SK-N-SH (cell line): ENCODE data around the gene KIF1A. TPM values are rescaled to one million over a fixed set of nuclear protein-coding genes. Genes with fewer than 3 reads are reported as not detected.
"Not testable (repeated sequence)": the region's sequence is repeated elsewhere in the genome, so short reads cannot be mapped to it uniquely, and the experiment has no call there.

Experiments used
- CTCF ChIA-PET: fragments of 300-600, 350-600 bp; formaldehyde crosslinking; extraction: SDS; loops from one replicate; lab custom pipeline; 2021; lab: Yijun Ruan, JAX
- POLR2A ChIA-PET: fragments of 350-600 bp; sonication (Branson Sonifier 250); formaldehyde crosslinking; extraction: SDS; loops from one replicate; lab custom pipeline; 2020; ENCODE audit warnings: antibody characterized with exemption, inconsistent platforms; lab: Yijun Ruan, JAX
- DNase-seq: peaks from one replicate; pipeline ENCODE4 v3.0.0; 2012
- H2AFZ ChIP-seq: fragments of 200-600 bp; sonication (generic); 2 replicates; pipeline ENCODE4 v1.8.1; 2016; ENCODE audit warnings: antibody characterized with exemption, mild to moderate bottlenecking, low read depth
- H3F3A ChIP-seq: fragments of 200-600 bp; sonication (generic); replicated peaks from 2 replicates; pipeline ENCODE3; 2016; ENCODE audit warnings: antibody characterized with exemption, mild to moderate bottlenecking; ENCODE audit not compliant: insufficient read depth
- H3K27ac ChIP-seq, 2 experiments: fragments of 200-500 bp in 1 of 2; fragments of 200-600 bp in 1 of 2; sonication (Bioruptor generic) in 1 of 2; sonication (generic), shearing (Covaris generic) in 1 of 2; 2 replicates each; pipeline versions ENCODE4 v1.5.1 to v1.6.1; 2014 to 2016; ENCODE audit warnings: low read depth in 2 of 2, inconsistent platforms in 1 of 2, low read length in 1 of 2, mild to moderate bottlenecking in 1 of 2, mixed read lengths in 1 of 2
- H3K27me3 ChIP-seq: fragments of 200-600 bp; sonication (generic), shearing (Covaris generic); 2 replicates; pipeline ENCODE4 v1.6.1; 2016; ENCODE audit warnings: mixed run types; ENCODE audit not compliant: insufficient read depth
- H3K36me3 ChIP-seq, 2 experiments: fragments of 200-500 bp in 1 of 2; fragments of 200-600 bp in 1 of 2; sonication (Bioruptor generic) in 1 of 2; sonication (generic) in 1 of 2; replicated peaks in 1 of 2; 2 replicates each; pipeline versions ENCODE3 to v1.5.1; 2014 to 2016; ENCODE audit warnings: low read length in 1 of 2, mild to moderate bottlenecking in 1 of 2; ENCODE audit not compliant: insufficient read depth in 2 of 2, control insufficient read depth in 1 of 2
- H3K4me1 ChIP-seq, 2 experiments: fragments of 200-500 bp in 1 of 2; fragments of 200-600 bp in 1 of 2; sonication (Bioruptor generic) in 1 of 2; sonication (generic), shearing (Covaris generic) in 1 of 2; 2 replicates each; pipeline versions ENCODE4 v1.5.1 to v1.6.1; 2014 to 2016; ENCODE audit warnings: low read depth in 1 of 2, low read length in 1 of 2, mixed run types in 1 of 2; ENCODE audit not compliant: insufficient read depth in 2 of 2, control insufficient read depth in 1 of 2
- H3K4me2 ChIP-seq: fragments of 200-600 bp; sonication (generic), shearing (Covaris generic); 2 replicates; pipeline ENCODE4 v1.6.1; 2017; ENCODE audit warnings: mixed run types
- H3K4me3 ChIP-seq, 2 experiments: fragments of 200-500 bp in 1 of 2; fragments of 200-600 bp in 1 of 2; sonication (Bioruptor generic) in 1 of 2; sonication (generic), shearing (Covaris generic) in 1 of 2; 2 replicates each; pipeline versions ENCODE4 v1.5.1 to v1.8.1; 2014 to 2016; ENCODE audit warnings: low read depth in 2 of 2, inconsistent platforms in 1 of 2, low read length in 1 of 2, mild to moderate bottlenecking in 1 of 2, mixed read lengths in 1 of 2, moderate library complexity in 1 of 2
- H3K79me2 ChIP-seq: fragments of 200-600 bp; sonication (generic); 2 replicates; pipeline ENCODE4 v1.8.1; 2017; ENCODE audit warnings: mild to moderate bottlenecking; ENCODE audit not compliant: insufficient read depth
- H3K9ac ChIP-seq: fragments of 200-600 bp; sonication (generic); 2 replicates; pipeline ENCODE4 v1.6.1; 2017; ENCODE audit warnings: mixed run types
- H3K9me2 ChIP-seq: fragments of 200-600 bp; sonication (generic); 2 replicates; pipeline ENCODE4 v1.6.1; 2017; ENCODE audit warnings: mixed run types
- H3K9me3 ChIP-seq: fragments of 200-600 bp; sonication (generic); 2 replicates; pipeline ENCODE4 v1.6.1; 2017; ENCODE audit warnings: mixed run types, mild to moderate bottlenecking, moderate library complexity
- H4K20me1 ChIP-seq: fragments of 200-600 bp; sonication (generic); 2 replicates; pipeline ENCODE4 v1.6.1; 2017; ENCODE audit warnings: mild to moderate bottlenecking, mixed run types; ENCODE audit not compliant: insufficient read depth
- CHD2 ChIP-seq: fragments of 150-350 bp; IDR thresholded peaks from 2 replicates; pipeline ENCODE4 v1.6.1; 2018; ENCODE audit warnings: low read length; ENCODE audit not compliant: partially characterized antibody
- ELF1 ChIP-seq: IDR thresholded peaks from 2 replicates; pipeline ENCODE4 v1.4.0; 2012
- EZH2phosphoT487 ChIP-seq: fragments of 200-600 bp; sonication (generic); IDR thresholded peaks from 2 replicates; pipeline ENCODE4 v1.6.1; 2017; ENCODE audit warnings: low read depth, mixed run types, mild to moderate bottlenecking, antibody characterized with exemption, moderate library complexity, borderline replicate concordance
- FOXM1 ChIP-seq: IDR thresholded peaks from 2 replicates; pipeline ENCODE4 v1.4.0; 2012; ENCODE audit warnings: low read depth, mild to moderate bottlenecking
- GATA2 ChIP-seq: sonication (generic); formaldehyde crosslinking; IDR thresholded peaks from 2 replicates; pipeline ENCODE4 v1.5.0; 2020; ENCODE audit warnings: mild to moderate bottlenecking, missing genetic modification reagents
- JUND ChIP-seq: IDR thresholded peaks from 2 replicates; pipeline ENCODE4 v1.4.0; 2012
- MXI1 ChIP-seq: IDR thresholded peaks from 2 replicates; pipeline ENCODE4 v1.6.1; 2012; ENCODE audit warnings: mild to moderate bottlenecking, low read depth, low read length, improper control_type of control experiment
- NRF1 ChIP-seq: IDR thresholded peaks from 2 replicates; pipeline ENCODE4 v1.6.1; 2012; ENCODE audit warnings: low read depth, mild to moderate bottlenecking, low read length
- RCOR1 ChIP-seq: fragments of 150-350 bp; IDR thresholded peaks from 2 replicates; pipeline ENCODE4 v1.6.1; 2017; ENCODE audit warnings: antibody characterized with exemption, low read length
- RFX5 ChIP-seq: IDR thresholded peaks from 2 replicates; pipeline ENCODE4 v1.6.1; 2012; ENCODE audit warnings: mild to moderate bottlenecking, improper control_type of control experiment, low read length
- SIN3A ChIP-seq: IDR thresholded peaks from 2 replicates; pipeline ENCODE4 v1.6.1; 2012; ENCODE audit warnings: low read depth, mild to moderate bottlenecking, low read length, moderate library complexity, borderline replicate concordance
- TCF12 ChIP-seq: IDR thresholded peaks from 2 replicates; pipeline ENCODE4 v1.4.0; 2012
- ZBTB33 ChIP-seq: IDR thresholded peaks from 2 replicates; pipeline ENCODE4 v1.4.0; 2012; ENCODE audit warnings: low read depth, borderline replicate concordance
- WGBS: methylation state at CpG from one replicate; pipeline ENCODE4 v1.1.6; 2017; ENCODE audit warnings: low lambda C conversion rate; 5-methylcytosine and 5-hydroxymethylcytosine counted together
- polyA plus RNA-seq, 3 experiments: library from polyadenylated mRNA; depleted of rRNA; stranded (reverse); fragments of >200 nt; gene quantifications; 2 replicates each; pipeline ENCODE4 v1.2.3, GENCODE V29; 2012
- TF ChIP-seq, protein P1 (sequence below): fragments of 150-350 bp; IDR thresholded peaks from 2 replicates; pipeline ENCODE4 v1.6.1; 2016; ENCODE audit warnings: mild to moderate bottlenecking, low read depth, low read length
- TF ChIP-seq, protein P2 (sequence below): IDR thresholded peaks from 2 replicates; pipeline ENCODE4; 2012

The KIF1A gene
- polyA plus RNA-seq, 1 of the 3 experiments (the other 2 are of a cell fraction) = 0.21 TPM

DNA sequence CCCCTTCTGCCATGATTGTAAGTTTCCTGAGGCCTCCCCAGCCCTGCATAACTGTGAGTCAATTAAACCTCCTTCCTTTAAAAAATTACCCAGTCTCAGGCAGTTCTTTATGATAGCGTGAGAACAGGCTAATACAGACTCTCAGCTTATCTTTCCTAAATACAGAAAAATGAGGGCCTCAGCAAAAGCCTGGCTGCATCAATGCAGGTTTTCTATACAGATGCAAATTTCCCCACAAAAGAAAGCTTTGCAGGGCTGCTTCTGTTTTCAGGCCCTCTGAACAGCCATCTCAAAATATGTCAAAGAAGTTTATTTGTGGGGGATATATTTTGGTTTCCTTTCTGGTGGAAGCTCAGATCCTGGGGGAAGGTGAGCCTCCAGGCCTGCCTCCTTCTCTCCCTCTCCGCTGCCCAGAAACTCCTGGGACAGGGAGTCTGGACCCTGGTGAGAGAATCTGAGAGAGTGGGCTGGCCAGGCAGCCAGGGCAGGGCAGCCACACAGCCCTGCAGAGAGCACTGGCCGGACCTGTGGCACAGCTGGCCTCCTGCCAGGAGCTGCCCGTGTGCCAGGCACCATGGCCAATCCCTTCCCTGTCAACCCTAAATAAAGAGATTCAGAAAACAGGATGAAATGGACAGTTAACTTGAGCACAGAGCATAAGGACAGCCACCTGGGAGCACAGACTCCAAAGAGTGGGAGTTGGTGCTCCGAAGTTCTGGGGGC, 27.0 kb upstream of the KIF1A start:
- H3K4me1 ChIP-seq = no peaks in the 10 kb centered on the region
- 51% methylated on average over 5 of the region's 5 CpGs for WGBS
- no peak overlapping the region for H3K4me2 ChIP-seq
- H3K36me3 ChIP-seq = no peaks in the 10 kb centered on the region
- no peak overlapping the region for H3K4me3 ChIP-seq
- no peak overlapping the region for H3K27ac ChIP-seq
- H3F3A ChIP-seq = no peaks in the 10 kb centered on the region
- CTCF ChIA-PET = interaction anchor here (0.7 kb wide), 1 partner anchor 1030 kb away, joined by 3 read pairs; no protein-coding TSS in a partner anchor
- TF ChIP-seq ELF1 (no peak), ZBTB33 (no peak), SIN3A (no peak), NRF1 (no peak), GATA2 (no peak), CHD2 (no peak), RFX5 (no peak), JUND (no peak), TCF12 (no peak), FOXM1 (no peak), RCOR1 (no peak), EZH2phosphoT487 (no peak), MXI1 (no peak)
- TF ChIP-seq, protein P1, sequence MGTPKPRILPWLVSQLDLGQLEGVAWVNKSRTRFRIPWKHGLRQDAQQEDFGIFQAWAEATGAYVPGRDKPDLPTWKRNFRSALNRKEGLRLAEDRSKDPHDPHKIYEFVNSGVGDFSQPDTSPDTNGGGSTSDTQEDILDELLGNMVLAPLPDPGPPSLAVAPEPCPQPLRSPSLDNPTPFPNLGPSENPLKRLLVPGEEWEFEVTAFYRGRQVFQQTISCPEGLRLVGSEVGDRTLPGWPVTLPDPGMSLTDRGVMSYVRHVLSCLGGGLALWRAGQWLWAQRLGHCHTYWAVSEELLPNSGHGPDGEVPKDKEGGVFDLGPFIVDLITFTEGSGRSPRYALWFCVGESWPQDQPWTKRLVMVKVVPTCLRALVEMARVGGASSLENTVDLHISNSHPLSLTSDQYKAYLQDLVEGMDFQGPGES = no peak
- TF ChIP-seq, protein P2, sequence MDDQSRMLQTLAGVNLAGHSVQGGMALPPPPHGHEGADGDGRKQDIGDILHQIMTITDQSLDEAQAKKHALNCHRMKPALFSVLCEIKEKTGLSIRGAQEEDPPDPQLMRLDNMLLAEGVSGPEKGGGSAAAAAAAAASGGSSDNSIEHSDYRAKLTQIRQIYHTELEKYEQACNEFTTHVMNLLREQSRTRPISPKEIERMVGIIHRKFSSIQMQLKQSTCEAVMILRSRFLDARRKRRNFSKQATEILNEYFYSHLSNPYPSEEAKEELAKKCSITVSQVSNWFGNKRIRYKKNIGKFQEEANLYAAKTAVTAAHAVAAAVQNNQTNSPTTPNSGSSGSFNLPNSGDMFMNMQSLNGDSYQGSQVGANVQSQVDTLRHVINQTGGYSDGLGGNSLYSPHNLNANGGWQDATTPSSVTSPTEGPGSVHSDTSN = no peak
- H3K9me3 ChIP-seq = no peaks in the 10 kb centered on the region
- no peaks in the 10 kb centered on the region for H4K20me1 ChIP-seq
- no peaks in the 10 kb centered on the region for H3K9me2 ChIP-seq
- POLR2A ChIA-PET = interaction anchor here (0.6 kb wide), 1 partner anchor 297 kb away, joined by 3 read pairs; no protein-coding TSS in a partner anchor
- no peak overlapping the region for H3K9ac ChIP-seq
- DNase-seq = no peak
- no peak overlapping the region for H2AFZ ChIP-seq
- no peaks in the 10 kb centered on the region for H3K79me2 ChIP-seq
- no peaks in the 10 kb centered on the region; the same call in 1 of the 2 replicates for H3K27me3 ChIP-seq

DNA sequence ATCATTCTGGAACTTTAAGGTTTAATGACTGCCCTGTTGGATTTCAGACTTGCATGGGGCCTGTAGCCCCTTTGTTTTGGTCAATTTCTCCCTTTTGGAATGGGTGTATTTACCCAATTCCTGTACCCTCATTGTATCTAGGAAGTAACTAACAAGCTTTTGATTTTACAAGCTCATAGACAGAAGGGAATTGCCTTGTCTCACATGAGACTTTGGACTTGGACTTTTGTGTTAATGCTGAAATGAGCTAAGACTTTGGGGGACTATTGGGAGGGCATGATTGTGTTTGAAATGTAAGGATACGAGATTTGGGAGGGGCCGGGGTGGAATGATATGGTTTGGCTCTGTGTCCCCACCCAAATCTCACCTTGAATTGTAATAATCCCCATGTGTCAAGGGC, 26.3 kb upstream of the KIF1A start:
- not testable (repeated sequence) for H3K27me3 ChIP-seq, H3K4me2 ChIP-seq, H3K4me1 ChIP-seq, DNase-seq, H3K9ac ChIP-seq, H3K4me3 ChIP-seq, H3K36me3 ChIP-seq, H2AFZ ChIP-seq, H3K79me2 ChIP-seq, H4K20me1 ChIP-seq, H3K9me3 ChIP-seq, H3K9me2 ChIP-seq, H3K27ac ChIP-seq, H3F3A ChIP-seq
- ChIA-PET POLR2A (interaction anchor here (0.6 kb wide), 1 partner anchor 297 kb away, joined by 3 read pairs; no protein-coding TSS in a partner anchor), CTCF (interaction anchor here (0.7 to 0.8 kb wide), 2 partner anchors 260 to 1031 kb away, joined by 3 read pairs; partner anchors contain the start of gene CAPN10)
- WGBS = 24% methylated on average over 2 of the region's 2 CpGs
